ENCODE results near the gene MOB3B.

Gene MOB3B

DNA sequence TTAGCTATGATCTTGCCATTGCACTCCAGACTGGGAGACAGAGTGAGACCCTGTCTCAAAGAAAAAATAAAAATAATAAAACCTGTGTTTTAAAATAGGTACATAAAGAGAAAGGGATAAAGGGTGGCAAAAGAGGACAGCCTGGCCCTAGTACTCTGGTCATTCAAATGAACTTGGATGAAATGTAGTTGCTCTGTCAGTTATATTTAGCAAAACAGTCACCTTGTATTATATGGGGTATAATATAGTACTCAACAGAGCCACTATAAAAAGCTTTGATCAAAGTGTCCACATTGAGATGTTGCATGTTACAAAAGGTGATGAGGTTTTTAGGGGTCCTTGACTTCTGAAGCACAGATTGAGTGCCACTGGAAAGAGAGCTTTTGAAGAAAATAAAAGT lies 171.6 kb downstream of the MOB3B start:
- TF ChIP-seq CTCF (conservative IDR thresholded peaks at IDR 0.05; ENCODE audit: low read depth), result no peak
- ChIA-PET POLR2A (ENCODE audit: low non-redundant PET) (no interaction called here), CTCF (interaction anchor here (0.5 kb wide), 1 partner anchor 60 kb away, joined by 3 read pairs; no protein-coding TSS in a partner anchor)
- H3K27ac ChIP-seq, result no peak overlapping the region
- no peak for DNase-seq (ENCODE audit: low spot score)

GRCh38 chr9:27356446-27356845 lies 173.2 kb downstream of the MOB3B start:
- H3K27ac ChIP-seq, result no peak overlapping the region
- CTCF ChIA-PET, result no interaction called here

GRCh38 chr9:27355166-27355565 lies 174.4 kb downstream of the MOB3B start:
- ChIA-PET CTCF (interaction anchor here (0.6 kb wide), 1 partner anchor 337 kb away, joined by 3 read pairs; no protein-coding TSS in a partner anchor), POLR2A (ENCODE audit: low non-redundant PET) (no interaction called here)
- no peak for DNase-seq (ENCODE audit: low spot score)
- TF ChIP-seq CTCF (conservative IDR thresholded peaks at IDR 0.05; ENCODE audit: low read depth), result no peak
- H3K27ac ChIP-seq, result no peak overlapping the region

More at GRCh38 chr9:27356446-27356845, 173.2 kb downstream of the MOB3B start:
- TF ChIP-seq CTCF (conservative IDR thresholded peaks at IDR 0.05; ENCODE audit: low read depth), result no peak
- DNase-seq (ENCODE audit: low spot score), result no peak
- POLR2A ChIA-PET (ENCODE audit: low non-redundant PET), result no interaction called here

- H3K27ac ChIP-seq, result peak overlapping the region; percentile 30; the same call in 1 of the 2 replicates
- no peak for TF ChIP-seq CTCF (conservative IDR thresholded peaks at IDR 0.05; ENCODE audit: low read depth)
- ChIA-PET POLR2A (ENCODE audit: low non-redundant PET) (no interaction called here), CTCF (interaction anchor here (0.6 to 0.9 kb wide), 2 partner anchors 15 to 20 kb away, joined by 3 to 5 read pairs; no protein-coding TSS in a partner anchor)
- no peak for DNase-seq (ENCODE audit: low spot score)
Observed at GRCh38 chr9:27353474-27354229, 176.0 kb downstream of the MOB3B start.

DNA sequence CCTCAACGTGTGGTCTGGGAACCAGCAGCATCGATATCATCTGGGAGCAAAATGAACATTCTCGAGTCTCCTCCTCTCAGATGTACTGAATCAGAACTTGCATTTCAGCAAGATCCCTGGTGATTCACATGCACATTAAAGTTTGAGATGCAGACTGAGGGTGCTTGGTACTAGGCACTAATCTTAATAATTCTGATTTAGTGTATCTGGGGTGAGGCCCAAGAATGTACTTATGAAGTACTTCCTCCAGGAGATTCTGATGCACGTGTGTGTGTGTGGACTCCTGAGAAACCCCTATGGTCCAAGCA lies 176.5 kb downstream of the MOB3B start:
- POLR2A ChIA-PET (ENCODE audit: low non-redundant PET), result no interaction called here
- no peak overlapping the region for H3K27ac ChIP-seq
- no peak for TF ChIP-seq CTCF (conservative IDR thresholded peaks at IDR 0.05; ENCODE audit: low read depth)
- DNase-seq (ENCODE audit: low spot score), result no peak
- CTCF ChIA-PET, result interaction anchor here (0.6 to 0.9 kb wide), 2 partner anchors 14 to 20 kb away, joined by 3 to 5 read pairs; no protein-coding TSS in a partner anchor

DNA sequence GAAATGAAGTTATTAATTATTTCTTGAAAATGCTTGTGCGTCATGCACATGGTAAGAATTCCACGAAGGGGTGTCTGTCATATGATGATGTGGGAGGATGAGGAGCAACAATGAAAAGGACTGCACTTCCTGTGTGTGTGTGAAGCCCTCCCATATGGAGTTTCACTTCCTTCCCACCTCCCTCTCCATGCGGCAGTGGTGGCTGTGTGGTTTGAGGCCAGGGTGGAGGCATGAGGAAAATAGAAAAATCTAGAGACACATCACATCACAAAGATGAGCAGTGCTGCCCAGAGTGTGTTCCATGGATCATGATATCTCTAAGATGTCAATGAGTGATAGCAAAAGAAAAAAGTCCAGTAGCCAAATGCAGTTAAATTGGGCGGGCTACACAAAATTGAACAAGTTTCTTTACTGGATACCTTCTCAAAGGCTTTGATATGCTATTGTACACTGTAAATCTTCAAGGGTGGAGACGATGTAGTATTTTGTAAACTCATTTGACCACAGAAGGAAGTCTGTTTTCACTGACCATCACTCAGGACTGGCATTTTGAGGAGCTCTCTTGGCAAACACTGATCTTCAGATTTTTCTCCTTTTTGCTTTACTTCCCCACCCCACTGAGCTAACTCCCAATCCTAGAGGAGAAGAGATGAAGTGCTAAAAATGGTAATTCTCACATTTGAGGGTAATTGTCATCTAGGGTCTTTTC lies 177.0 kb downstream of the MOB3B start:
- POLR2A ChIA-PET (ENCODE audit: low non-redundant PET), result no interaction called here
- TF ChIP-seq CTCF (conservative IDR thresholded peaks at IDR 0.05; ENCODE audit: low read depth), result no peak

More for the DNA sequence above, 177.0 kb downstream of the MOB3B start:
- CTCF ChIA-PET, result interaction anchor here (0.6 to 0.9 kb wide), 2 partner anchors 14 to 19 kb away, joined by 3 to 5 read pairs; no protein-coding TSS in a partner anchor
- no peak for DNase-seq (ENCODE audit: low spot score)
- no peak overlapping the region for H3K27ac ChIP-seq

Data from RWPE1 (cell line).